22Rv1 (cell line): ENCODE data around the gene VTN.

Source experiments
- CTCF ChIP-seq: fragments of 450-650 bp; IDR thresholded peaks from 2 replicates; pipeline ENCODE4 v1.5.1; 2017; ENCODE audit warnings: mild to moderate bottlenecking
- ZFX ChIP-seq: fragments of 450-650 bp; IDR thresholded peaks from 2 replicates; pipeline ENCODE4 v1.6.1; 2017; ENCODE audit warnings: antibody characterized with exemption, borderline replicate concordance

- TF ChIP-seq CTCF (no peak), ZFX (no peak)
Observed at GRCh38 chr17:28364665-28365363, 5.3 kb downstream of the VTN start, which contains the start of gene SEBOX.
